Smooth muscle cell (in vitro differentiated cells): Measurements from ENCODE around the gene NFYC. TPM values are rescaled to one million over a fixed set of nuclear protein-coding genes. Genes with fewer than 3 reads are reported as not detected.

Source experiments
- DNase-seq: peaks from one replicate; lab custom pipeline; 2025; ENCODE audit not compliant: unreplicated experiment; lab: John Stamatoyannopoulos, UW
- H2AFZ ChIP-seq: fragments of 200-600 bp; sonication (generic); 2 replicates; pipeline ENCODE4 v1.6.0; 2016; ENCODE audit warnings: antibody characterized with exemption, low read depth, mild to moderate bottlenecking
- H3F3A ChIP-seq: fragments of 200-600 bp; sonication (generic); 2 replicates; pipeline ENCODE4 v1.6.0; 2017; ENCODE audit warnings: antibody characterized with exemption, low read depth
- H3K27ac ChIP-seq: fragments of 200-600 bp; sonication (generic); 2 replicates; pipeline ENCODE4 v1.5.1; 2016; ENCODE audit warnings: low read depth, mild to moderate bottlenecking
- H3K27me3 ChIP-seq: fragments of 200-600 bp; sonication (generic); 2 replicates; pipeline ENCODE4 v1.6.1; 2016; ENCODE audit warnings: low read depth, mild to moderate bottlenecking
- H3K36me3 ChIP-seq: fragments of 200-600 bp; sonication (generic); 2 replicates; pipeline ENCODE4 v1.5.1; 2016; ENCODE audit warnings: low read depth
- H3K4me1 ChIP-seq: fragments of 200-600 bp; sonication (generic); 2 replicates; pipeline ENCODE4 v1.5.1; 2016; ENCODE audit warnings: low read depth
- H3K4me2 ChIP-seq: fragments of 200-600 bp; sonication (generic); 2 replicates; pipeline ENCODE4 v1.6.0; 2016; ENCODE audit warnings: mild to moderate bottlenecking
- H3K4me3 ChIP-seq: fragments of 200-600 bp; sonication (generic); 2 replicates; pipeline ENCODE4 v1.5.1; 2016; ENCODE audit warnings: mild to moderate bottlenecking
- H3K79me2 ChIP-seq: fragments of 200-600 bp; sonication (generic); 2 replicates; pipeline ENCODE4 v1.6.0; 2016; ENCODE audit warnings: low read depth, mild to moderate bottlenecking
- H3K9ac ChIP-seq: fragments of 200-600 bp; sonication (generic); 2 replicates; pipeline ENCODE4 v1.6.0; 2016; ENCODE audit warnings: low read depth
- H3K9me3 ChIP-seq: fragments of 200-600 bp; sonication (generic); replicated peaks from 2 replicates; pipeline ENCODE4 v1.5.1; 2016; ENCODE audit warnings: low read depth
- H4K20me1 ChIP-seq: fragments of 200-600 bp; sonication (generic); 2 replicates; pipeline ENCODE4 v1.6.0; 2016; ENCODE audit warnings: low read depth
- CTCF ChIP-seq: fragments of 200-600 bp; sonication (generic); IDR thresholded peaks from 2 replicates; pipeline ENCODE4 v1.5.1; 2017; ENCODE audit warnings: borderline replicate concordance, mild to moderate bottlenecking, antibody characterized with exemption; ENCODE audit not compliant: insufficient read depth, poor library complexity, severe bottlenecking
- WGBS: methylation state at CpG from one replicate; pipeline ENCODE4 v1.1.7; 2016; ENCODE audit warnings: low lambda C conversion rate; 5-methylcytosine and 5-hydroxymethylcytosine counted together
- polyA plus RNA-seq: library from polyadenylated mRNA; unstranded; fragments of >200 nt; fragmentation: Nextera tagmentation; extraction: Ambion mirVana; gene quantifications from 2 replicates; pipeline ENCODE4 v1.2.1, GENCODE V29; 2016
- total RNA-seq: library from RNA; depleted of rRNA; stranded (reverse); fragments of >200 nt; gene quantifications from 2 replicates; pipeline ENCODE4 v1.2.3, GENCODE V29; 2014

The NFYC gene
- total and polyA plus RNA-seq, 2 experiments from 2014 or later = 18.1 to 28.6 TPM

GRCh38 chr1:40651138-40651857 lies 40.2 kb upstream of the NFYC start:
- Histone ChIP-seq H3K4me1 (no peaks in the 10 kb centered on the region), H3K27ac (no peak overlapping the region), H3K27me3 (peaks cover 18% of the 10 kb centered on the region), H3K79me2 (no peaks in the 10 kb centered on the region), H3K4me3 (no peak overlapping the region), H3K9me3 (no peaks in the 10 kb centered on the region), H3K9ac (no peak overlapping the region), H4K20me1 (no peaks in the 10 kb centered on the region), H3F3A (no peaks in the 10 kb centered on the region), H2AFZ (no peak overlapping the region), H3K36me3 (no peaks in the 10 kb centered on the region), H3K4me2 (no peak overlapping the region)
- 83% methylated on average over 17 of the region's 17 CpGs for WGBS
- no peak for DNase-seq
- no peak for TF ChIP-seq CTCF

GRCh38 chr1:40652468-40652867 lies 39.0 kb upstream of the NFYC start:
- no peak overlapping the region for H3K4me3 ChIP-seq
- H3K4me2 ChIP-seq = no peak overlapping the region
- no peak overlapping the region for H3K27ac ChIP-seq
- H4K20me1 ChIP-seq = no peaks in the 10 kb centered on the region
- H3K9me3 ChIP-seq = no peaks in the 10 kb centered on the region
- no peak for DNase-seq
- no peaks in the 10 kb centered on the region for H3K79me2 ChIP-seq
- no peaks in the 10 kb centered on the region for H3K36me3 ChIP-seq
- no peaks in the 10 kb centered on the region for H3F3A ChIP-seq
- no peaks in the 10 kb centered on the region for H3K4me1 ChIP-seq
- peaks cover 18% of the 10 kb centered on the region for H3K27me3 ChIP-seq
- 86% methylated on average over 5 of the region's 5 CpGs for WGBS
- no peak overlapping the region for H2AFZ ChIP-seq
- H3K9ac ChIP-seq = no peak overlapping the region
- no peak for TF ChIP-seq CTCF

- Histone ChIP-seq H3K4me2 (no peak overlapping the region), H3K9ac (no peak overlapping the region), H3K4me1 (no peaks in the 10 kb centered on the region), H4K20me1 (no peaks in the 10 kb centered on the region), H3F3A (no peaks in the 10 kb centered on the region), H3K9me3 (no peaks in the 10 kb centered on the region), H3K79me2 (no peaks in the 10 kb centered on the region), H3K27ac (no peak overlapping the region), H3K27me3 (peaks cover 18% of the 10 kb centered on the region), H3K36me3 (no peaks in the 10 kb centered on the region), H3K4me3 (no peak overlapping the region), H2AFZ (no peak overlapping the region)
- no peak for DNase-seq
- TF ChIP-seq CTCF = no peak
- 92% methylated on average over 4 of the region's 4 CpGs for WGBS
These were observed 38.5 kb upstream of the NFYC start for GRCh38 chr1:40652979-40653378.
